ENCODE measurements around the gene CMSS1. TPM values are rescaled to one million over a fixed set of nuclear protein-coding genes. Genes with fewer than 3 reads are reported as not detected.

The CMSS1 gene
- total and polyA plus RNA-seq, 2 of the 13 experiments (the other 11 are each of a cell fraction or from before 2014, with no cell fraction given): 6.4 to 48.7 TPM

DNA sequence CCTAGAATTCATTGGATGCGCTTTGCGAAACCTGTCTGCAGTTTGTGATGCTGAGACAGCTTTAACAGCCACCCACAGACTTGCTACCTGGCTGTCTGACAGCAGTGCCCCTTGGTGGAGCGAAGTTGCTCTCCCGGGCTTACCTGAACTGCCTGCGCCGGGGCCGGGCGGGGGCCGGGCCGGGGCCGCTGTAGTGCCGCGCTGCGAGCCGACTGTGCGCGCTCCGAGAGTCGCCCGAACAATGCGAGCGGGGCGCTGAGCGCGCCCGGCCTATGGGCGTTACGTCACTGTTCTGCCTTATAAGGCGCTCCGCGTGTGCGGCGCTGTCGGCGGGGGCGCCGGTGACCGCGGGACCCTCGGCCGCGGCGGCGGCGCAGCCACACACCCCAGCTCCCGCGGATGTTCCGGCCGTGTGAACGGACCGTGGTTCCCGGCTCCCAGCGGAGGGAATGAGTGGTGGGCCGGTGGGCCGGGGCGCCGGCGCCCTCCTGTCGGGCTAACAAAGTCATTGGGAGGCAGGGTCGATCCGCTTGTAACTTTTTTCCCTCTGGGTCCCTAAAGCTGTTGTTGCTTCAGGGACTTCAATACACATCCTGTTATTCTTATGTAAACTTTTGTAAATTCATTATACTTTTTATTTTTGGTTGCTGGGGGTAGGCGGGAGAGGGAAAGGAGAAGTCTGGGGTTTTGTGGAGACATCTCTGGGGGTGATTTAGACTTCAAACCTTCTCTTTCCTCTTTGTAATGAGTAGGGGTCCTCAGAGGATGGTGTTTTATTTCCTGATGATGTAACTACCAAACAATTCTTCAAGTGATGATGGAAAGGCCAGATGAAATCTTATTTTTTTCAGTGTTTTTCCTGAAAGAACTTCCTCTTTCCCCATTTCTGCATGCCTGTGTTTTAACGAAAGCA lies 58.5 kb downstream of the CMSS1 start (continued):
- TF ChIP-seq ELK4 (CRISPR knock-in tag; IDR thresholded peaks at IDR 0.05; ENCODE audit: borderline replicate concordance) (no peak), CBX2 (IDR thresholded peaks at IDR 0.05; ENCODE audit: low read depth, low read length) (no peak), CBX2 (CRISPR knock-in tag; IDR thresholded peaks at IDR 0.05; ENCODE audit: low read depth) (peak; percentile 63; the same call in 1 of the 2 replicates), ZNF234 (CRISPR knock-in tag; conservative IDR thresholded peaks at IDR 0.05) (0 out of 2 replicates have a peak, but pooled peaks have one; percentile 47), ZNF747 (CRISPR knock-in tag; IDR thresholded peaks at IDR 0.05; ENCODE audit: borderline replicate concordance) (peak; percentile 57; the same call in 1 of the 2 replicates), CHD4 (IDR thresholded peaks at IDR 0.05; ENCODE audit: borderline replicate concordance, low read length) (no peak), RARA (CRISPR knock-in tag; IDR thresholded peaks at IDR 0.05) (peak; percentile 61; the same call in 1 of the 2 replicates), MATR3 (CRISPR knock-in tag; IDR thresholded peaks at IDR 0.05) (no peak), ZNF776 (CRISPR knock-in tag; IDR thresholded peaks at IDR 0.05) (peak; percentile 92; the same call in 1 of the 2 replicates), ZNF501 (CRISPR knock-in tag; IDR thresholded peaks at IDR 0.05) (peak; percentile 97), GATAD2A (CRISPR knock-in tag; IDR thresholded peaks at IDR 0.05) (no peak; the same call in 1 of the 2 replicates), ZNF451 (CRISPR knock-in tag; IDR thresholded peaks at IDR 0.05) (peak; percentile 91), ZSCAN22 (CRISPR knock-in tag; IDR thresholded peaks at IDR 0.05) (peak; percentile 57; the same call in 1 of the 2 replicates), ZBTB7B (CRISPR knock-in tag; IDR thresholded peaks at IDR 0.05) (peak; percentile 75), ZFP82 (CRISPR knock-in tag; IDR thresholded peaks at IDR 0.05; ENCODE audit: borderline replicate concordance) (peak; percentile 34; the same call in 1 of the 2 replicates), CBX1 (IDR thresholded peaks at IDR 0.05; ENCODE audit: low read depth) (no peak), AFF4 (CRISPR knock-in tag; IDR thresholded peaks at IDR 0.05) (peak; percentile 99), TEAD2 (CRISPR knock-in tag; IDR thresholded peaks at IDR 0.05) (0 out of 2 replicates have a peak, but pooled peaks have one; percentile 26), STAG1 (CRISPR knock-in tag; IDR thresholded peaks at IDR 0.05) (peak; percentile 71), GATAD1 (CRISPR knock-in tag; IDR thresholded peaks at IDR 0.05) (peak; percentile 19; the same call in 1 of the 2 replicates), ZNF652 (CRISPR knock-in tag; IDR thresholded peaks at IDR 0.05; ENCODE audit: borderline replicate concordance, low read depth) (no peak), ZNF691 (CRISPR knock-in tag; IDR thresholded peaks at IDR 0.05; ENCODE audit: borderline replicate concordance, low read depth) (peak; percentile 87; the same call in 1 of the 2 replicates), SOX6 (IDR thresholded peaks at IDR 0.05) (no peak), SOX6 (CRISPR knock-in tag; IDR thresholded peaks at IDR 0.05) (peak; percentile 54)

All from HepG2 (cell line).